PC-3 (cell line): Measurements from ENCODE around the gene FOXN3. TPM values are rescaled to one million over a fixed set of nuclear protein-coding genes. Genes with fewer than 3 reads are reported as not detected.
A peak's percentile ranks its signal among the peaks of the same experiment; 100 is the strongest.

Source experiments
- ATAC-seq: fragments of 200-7000 bp; cut with Tn5 transposase; 2 replicates; pipeline ENCODE4 v1.9.1; 2020; ENCODE audit warnings: mild to moderate bottlenecking, moderate library complexity
- BruUV-seq: library from RNA; stranded (reverse); fragments of 400-500 nt; replicated peaks from 2 replicates; lab custom pipeline; 2021; lab: Mats Ljungman, UMichigan
- CTCF ChIA-PET: fragments of 300-600 bp; sonication (Branson Sonifier 250); formaldehyde crosslinking; loops from one replicate; lab custom pipeline; 2022; ENCODE audit warnings: antibody characterized with exemption; lab: Charles Lee
- POLR2A ChIA-PET: fragments of 300-600 bp; sonication (Branson Sonifier 250); formaldehyde crosslinking; loops from one replicate; lab custom pipeline; 2022; ENCODE audit warnings: antibody characterized with exemption; ENCODE audit not compliant: unreplicated experiment; lab: Charles Lee
- DNase-seq: peaks from one replicate; pipeline ENCODE4 v3.0.0-alpha.2; 2015
- H2AFZ ChIP-seq: fragments of 300-600 bp; sonication (generic); 2 replicates; pipeline ENCODE4 v1.6.0; 2016; ENCODE audit warnings: antibody characterized with exemption, low read length
- H3F3A ChIP-seq: fragments of 300-600 bp; sonication (generic); one replicate; pipeline ENCODE4 v1.6.0; 2017; ENCODE audit warnings: antibody characterized with exemption, low read length, control low read depth, mild to moderate bottlenecking; ENCODE audit not compliant: unreplicated experiment
- H3K27ac ChIP-seq: fragments of 300-600 bp; sonication (generic); 2 replicates; pipeline ENCODE4 v1.5.1; 2016; ENCODE audit warnings: mild to moderate bottlenecking, low read length
- H3K27me3 ChIP-seq: fragments of 300-600 bp; sonication (generic); 2 replicates; pipeline ENCODE4 v1.6.1; 2016; ENCODE audit warnings: low read length, mixed read lengths
- H3K36me3 ChIP-seq: fragments of 300-600 bp; sonication (generic); 2 replicates; pipeline ENCODE4 v1.6.1; 2016; ENCODE audit warnings: low read depth, mixed run types, low read length, mixed read lengths
- H3K4me1 ChIP-seq: fragments of 300-600 bp; sonication (generic); 2 replicates; pipeline ENCODE4 v1.5.1; 2016; ENCODE audit warnings: low read length; ENCODE audit not compliant: insufficient read depth
- H3K4me2 ChIP-seq: fragments of 300-600 bp; sonication (generic); 2 replicates; pipeline ENCODE4 v1.6.0; 2016; ENCODE audit warnings: low read length
- H3K4me3 ChIP-seq: fragments of 300-600 bp; sonication (generic); 2 replicates; pipeline ENCODE4 v1.5.1; 2016; ENCODE audit warnings: mild to moderate bottlenecking, low read length, mixed read lengths
- H3K79me2 ChIP-seq: fragments of 300-600 bp; sonication (generic); 2 replicates; pipeline ENCODE4 v1.6.1; 2017; ENCODE audit warnings: low read length, mixed read lengths
- H3K9ac ChIP-seq: fragments of 300-600 bp; sonication (generic); 2 replicates; pipeline ENCODE4 v1.6.0; 2016; ENCODE audit warnings: mild to moderate bottlenecking, low read length
- H3K9me2 ChIP-seq: fragments of 300-600 bp; sonication (generic); replicated peaks from 2 replicates; pipeline ENCODE4 v1.6.1; 2016; ENCODE audit warnings: mixed run types, low read length, mixed read lengths
- H3K9me3 ChIP-seq: fragments of 300-600 bp; sonication (generic); 2 replicates; pipeline ENCODE4 v1.6.1; 2016; ENCODE audit warnings: low read length, mixed read lengths
- H4K20me1 ChIP-seq: fragments of 300-600 bp; sonication (generic); 2 replicates; pipeline ENCODE4 v1.6.1; 2016; ENCODE audit warnings: low read length, mixed read lengths
- CTCF ChIP-seq: fragments of 300-600 bp; sonication (generic); conservative IDR thresholded peaks from 2 replicates; pipeline ENCODE4 v1.5.1; 2017; ENCODE audit warnings: antibody characterized with exemption, low read depth, mild to moderate bottlenecking, low read length
- EZH2 ChIP-seq: fragments of 300-600 bp; sonication (generic); IDR thresholded peaks from one replicate; pipeline ENCODE4 v1.6.1; 2017; ENCODE audit warnings: antibody characterized with exemption, mild to moderate bottlenecking, low read length; ENCODE audit not compliant: unreplicated experiment
- EZH2phosphoT487 ChIP-seq: fragments of 300-600 bp; sonication (generic); IDR thresholded peaks from 2 replicates; pipeline ENCODE4 v1.6.1; 2018; ENCODE audit warnings: mild to moderate bottlenecking, antibody characterized with exemption, low read length, borderline replicate concordance
- intact Hi-C: fragments of 100-400 bp; cut with micrococcal nuclease; formaldehyde crosslinking; loops from 2 replicates; pipeline ENCODE4 v1.9.0; 2023
- total RNA-seq: library from RNA; depleted of rRNA; stranded (reverse); fragments of >200 nt; gene quantifications from 2 replicates; pipeline ENCODE4 v1.2.3, GENCODE V29; 2014

The FOXN3 gene
- total RNA-seq, 1 experiment from 2014 or later: 13.3 TPM

- no peaks in the 10 kb centered on the region for H3K9me2 ChIP-seq
- H3K36me3 ChIP-seq: no peaks in the 10 kb centered on the region
- no TSS peak for BruUV-seq
- ATAC-seq: no peak
- intact Hi-C loops: no loop called here
- ChIA-PET POLR2A (no interaction called here), CTCF (no interaction called here)
- no peak for DNase-seq
- TF ChIP-seq CTCF (no peak), EZH2 (no peak), EZH2phosphoT487 (no peak)
- H4K20me1 ChIP-seq: no peaks in the 10 kb centered on the region
- H3K4me2 ChIP-seq: no peak overlapping the region
- no peaks in the 10 kb centered on the region for H3F3A ChIP-seq
- H3K4me3 ChIP-seq: no peak overlapping the region
- H3K27ac ChIP-seq: no peak overlapping the region
- H3K79me2 ChIP-seq: no peaks in the 10 kb centered on the region
- H3K4me1 ChIP-seq: peaks cover 1% of the 10 kb centered on the region
- no peak overlapping the region for H2AFZ ChIP-seq
- no peak overlapping the region for H3K9ac ChIP-seq
- no peaks in the 10 kb centered on the region for H3K27me3 ChIP-seq
- no peaks in the 10 kb centered on the region for H3K9me3 ChIP-seq
These were observed 236.5 kb downstream of the FOXN3 start for GRCh38 chr14:89180546-89180945.

- H3K9me3 ChIP-seq: no peaks in the 10 kb centered on the region
- CTCF ChIA-PET: no interaction called here
- ATAC-seq (no peak), DNase-seq (no peak)
- no peaks in the 10 kb centered on the region for H3K4me1 ChIP-seq
- H3K27me3 ChIP-seq: no peaks in the 10 kb centered on the region
- TF ChIP-seq EZH2phosphoT487 (no peak), CTCF (no peak), EZH2 (no peak)
- no peaks in the 10 kb centered on the region for H4K20me1 ChIP-seq
- H3K9me2 ChIP-seq: no peaks in the 10 kb centered on the region
- H3F3A ChIP-seq: no peaks in the 10 kb centered on the region
- H2AFZ ChIP-seq: no peak overlapping the region
- no peak overlapping the region for H3K27ac ChIP-seq
- no peaks in the 10 kb centered on the region for H3K79me2 ChIP-seq
- POLR2A ChIA-PET: no interaction called here
- no peak overlapping the region for H3K4me2 ChIP-seq
- BruUV-seq: no TSS peak
- no peak overlapping the region for H3K4me3 ChIP-seq
- no peak overlapping the region for H3K9ac ChIP-seq
- H3K36me3 ChIP-seq: no peaks in the 10 kb centered on the region
- intact Hi-C loops: loop anchor here (5.0 kb wide), 1 partner anchor 237 kb away; the partner anchor contains the start of gene FOXN3
These were observed 237.1 kb downstream of the FOXN3 start for GRCh38 chr14:89179891-89180404.

- Histone ChIP-seq H3K27me3 (no peaks in the 10 kb centered on the region), H3K9me3 (no peaks in the 10 kb centered on the region), H3K79me2 (no peaks in the 10 kb centered on the region), H3K36me3 (no peaks in the 10 kb centered on the region), H3K4me3 (no peak overlapping the region), H3K27ac (no peak overlapping the region), H4K20me1 (no peaks in the 10 kb centered on the region), H3K4me1 (no peaks in the 10 kb centered on the region), H3K4me2 (no peak overlapping the region), H3K9me2 (no peaks in the 10 kb centered on the region), H2AFZ (no peak overlapping the region), H3K9ac (no peak overlapping the region), H3F3A (no peaks in the 10 kb centered on the region)
- ChIA-PET POLR2A (interaction anchor here (0.6 kb wide), 1 partner anchor 133 kb away, joined by 4 read pairs; no protein-coding TSS in a partner anchor), CTCF (interaction anchor here (0.7 kb wide), 1 partner anchor 60 kb away, joined by 6 read pairs; no protein-coding TSS in a partner anchor)
- no TSS peak for BruUV-seq
- ATAC-seq (no peak), DNase-seq (peak; percentile 7)
- intact Hi-C loops: loop anchor here (5.0 kb wide), 1 partner anchor 238 kb away; the partner anchor contains the start of gene FOXN3
- no peak for TF ChIP-seq EZH2phosphoT487
- TF ChIP-seq EZH2: no peak
- TF ChIP-seq CTCF: no peak
These were observed 238.1 kb downstream of the FOXN3 start for GRCh38 chr14:89178800-89179535.
